OCI-LY7 (cell line): ENCODE data around the gene METTL23.
"Not testable (repeated sequence)": the region's sequence is repeated elsewhere in the genome, so short reads cannot be mapped to it uniquely, and the experiment has no call there.

Experiments
- EZH2phosphoT487 ChIP-seq: fragments of 200-600 bp; sonication (generic); IDR thresholded peaks from 2 replicates; pipeline ENCODE4 v1.6.1; 2018; ENCODE audit warnings: low read depth, borderline replicate concordance, mild to moderate bottlenecking, mixed run types, antibody characterized with exemption, low read length, moderate library complexity, mixed read lengths
- TF ChIP-seq, protein P1 (sequence below): fragments of 200-600 bp; sonication (generic); conservative IDR thresholded peaks from 2 replicates; pipeline ENCODE4 v1.5.1; 2014; ENCODE audit warnings: mild to moderate bottlenecking, antibody characterized with exemption, low read length, moderate library complexity, mixed read lengths

DNA sequence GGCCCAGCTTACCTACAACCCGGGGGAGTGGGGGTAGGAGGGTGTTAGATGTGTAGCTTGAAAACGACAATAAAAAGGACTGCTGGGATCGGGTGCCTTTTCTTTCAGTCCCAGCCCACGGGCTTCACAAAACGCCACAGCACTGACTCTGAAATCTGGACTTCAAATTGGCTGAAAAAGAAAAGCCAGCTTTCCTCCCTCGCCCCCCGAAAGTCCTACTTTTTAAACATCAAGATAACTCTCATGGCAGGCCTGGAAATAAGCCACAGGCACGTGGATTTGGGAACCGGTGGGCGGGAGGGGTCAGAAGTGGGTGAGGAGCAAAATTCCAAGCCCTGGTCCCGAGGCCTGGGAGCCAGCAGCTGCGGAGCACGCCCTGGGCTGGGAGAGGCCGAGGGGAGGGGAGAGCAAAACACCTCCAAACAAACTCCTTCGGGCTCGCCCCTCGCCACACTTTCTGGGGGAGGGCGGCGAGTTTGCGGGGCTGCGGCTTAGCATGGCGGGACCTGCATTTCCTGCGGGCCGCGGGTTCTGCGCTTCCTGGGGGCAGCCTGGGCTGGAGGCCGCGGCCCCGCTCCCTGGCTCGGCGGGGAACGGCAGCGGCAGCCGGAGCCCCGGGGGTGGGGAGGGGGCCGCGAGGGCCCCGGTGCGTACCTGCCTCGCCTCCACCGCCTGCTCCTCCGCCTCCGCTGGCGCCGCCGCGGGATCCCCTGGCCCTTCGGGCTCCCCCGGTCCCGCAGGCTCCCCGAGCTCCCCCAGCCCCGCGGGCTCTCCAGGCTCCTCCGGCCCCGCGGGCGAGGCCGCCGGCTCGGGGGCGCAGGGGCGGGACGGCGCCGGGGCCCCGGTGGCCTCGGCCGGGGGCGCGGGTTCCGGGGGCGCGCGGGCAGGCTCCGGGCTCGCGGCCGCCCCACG lies 16.4 kb upstream of the METTL23 start:
- TF ChIP-seq, protein P1, sequence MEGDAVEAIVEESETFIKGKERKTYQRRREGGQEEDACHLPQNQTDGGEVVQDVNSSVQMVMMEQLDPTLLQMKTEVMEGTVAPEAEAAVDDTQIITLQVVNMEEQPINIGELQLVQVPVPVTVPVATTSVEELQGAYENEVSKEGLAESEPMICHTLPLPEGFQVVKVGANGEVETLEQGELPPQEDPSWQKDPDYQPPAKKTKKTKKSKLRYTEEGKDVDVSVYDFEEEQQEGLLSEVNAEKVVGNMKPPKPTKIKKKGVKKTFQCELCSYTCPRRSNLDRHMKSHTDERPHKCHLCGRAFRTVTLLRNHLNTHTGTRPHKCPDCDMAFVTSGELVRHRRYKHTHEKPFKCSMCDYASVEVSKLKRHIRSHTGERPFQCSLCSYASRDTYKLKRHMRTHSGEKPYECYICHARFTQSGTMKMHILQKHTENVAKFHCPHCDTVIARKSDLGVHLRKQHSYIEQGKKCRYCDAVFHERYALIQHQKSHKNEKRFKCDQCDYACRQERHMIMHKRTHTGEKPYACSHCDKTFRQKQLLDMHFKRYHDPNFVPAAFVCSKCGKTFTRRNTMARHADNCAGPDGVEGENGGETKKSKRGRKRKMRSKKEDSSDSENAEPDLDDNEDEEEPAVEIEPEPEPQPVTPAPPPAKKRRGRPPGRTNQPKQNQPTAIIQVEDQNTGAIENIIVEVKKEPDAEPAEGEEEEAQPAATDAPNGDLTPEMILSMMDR, result not testable (repeated sequence)
- TF ChIP-seq EZH2phosphoT487, result 0 out of 2 replicates have a peak, but pooled peaks have one; percentile 58
